Endothelial cell of umbilical vein (primary cell): Measurements from ENCODE around the gene RPS6KA4. TPM values are rescaled to one million over a fixed set of nuclear protein-coding genes. Genes with fewer than 3 reads are reported as not detected.

Source experiments
- BruUV-seq: library from RNA; stranded (reverse); fragments of 400-500 nt; replicated peaks from 2 replicates; lab custom pipeline; 2021; lab: Mats Ljungman, UMichigan
- CTCF ChIA-PET: fragments of 300-600, 350-600 bp; sonication (Branson Sonifier 250); formaldehyde crosslinking; loops from one replicate; lab custom pipeline; 2021; ENCODE audit warnings: antibody characterized with exemption, inconsistent platforms; lab: Charles Lee
- POLR2A ChIA-PET: fragments of 300-600, 350-600 bp; sonication (Branson Sonifier 250); formaldehyde crosslinking; loops from one replicate; lab custom pipeline; 2021; ENCODE audit warnings: antibody characterized with exemption, inconsistent platforms; lab: Charles Lee
- DNase-seq: peaks from one replicate; pipeline ENCODE4 v3.0.0-alpha.2; 2011; ENCODE audit warnings: low read depth, low spot score
- FAIRE-seq: peaks from 2 replicates; lab custom pipeline; 2011; peaks lifted over from hg19 to GRCh38; lab: Jason Lieb, UNC
- H2AFZ ChIP-seq: 2 replicates; pipeline ENCODE4 v1.6.0; 2012; ENCODE audit warnings: low read depth, low read length, control low read depth, inconsistent platforms
- H3K27ac ChIP-seq: 2 replicates; pipeline ENCODE4 v1.5.1; 2011; ENCODE audit warnings: low read depth, mild to moderate bottlenecking, control low read depth, low read length, moderate library complexity; ENCODE audit not compliant: insufficient read depth
- H3K27me3 ChIP-seq, 2 experiments: 2 replicates each; pipeline versions ENCODE4 v1.6.0 to v1.6.1; 2011; ENCODE audit warnings: low read length in 2 of 2, mixed read lengths in 1 of 2; ENCODE audit not compliant: control insufficient read depth in 2 of 2, insufficient read depth in 2 of 2
- H3K36me3 ChIP-seq, 2 experiments: 2 replicates in 1 of 2; 3 replicates in 1 of 2; pipeline ENCODE4 v1.5.1; 2011; ENCODE audit warnings: low read length in 2 of 2, mild to moderate bottlenecking in 1 of 2, moderate library complexity in 1 of 2; ENCODE audit not compliant: control insufficient read depth in 2 of 2, insufficient read depth in 2 of 2; ENCODE audit errors: extremely low read depth in 1 of 2
- H3K4me1 ChIP-seq: 3 replicates; pipeline ENCODE4 v1.5.1; 2011; ENCODE audit warnings: mild to moderate bottlenecking, low read length; ENCODE audit not compliant: control insufficient read depth, insufficient read depth; ENCODE audit errors: extremely low read depth
- H3K4me2 ChIP-seq: 2 replicates; pipeline ENCODE4 v1.6.1; 2011; ENCODE audit warnings: low read length, control low read depth, mixed read lengths; ENCODE audit not compliant: insufficient read depth
- H3K4me3 ChIP-seq, 3 experiments: fragments of 200-600 bp in 1 of 3; sonication (generic), shearing (Covaris generic) in 1 of 3; replicated peaks in 1 of 3; 2 replicates each; pipeline ENCODE4 v1.5.1; 2011 to 2016; ENCODE audit warnings: control low read depth in 3 of 3, low read length in 3 of 3, mild to moderate bottlenecking in 2 of 3, inconsistent platforms in 1 of 3, low read depth in 1 of 3, moderate library complexity in 1 of 3; ENCODE audit not compliant: insufficient read depth in 1 of 3
- H3K79me2 ChIP-seq: 2 replicates; pipeline ENCODE4 v1.6.0; 2012; ENCODE audit warnings: low read length, inconsistent platforms; ENCODE audit not compliant: control insufficient read depth, insufficient read depth
- H3K9ac ChIP-seq: replicated peaks from 2 replicates; pipeline ENCODE3; 2011; ENCODE audit warnings: low read length, control low read depth; ENCODE audit not compliant: insufficient read depth; ENCODE audit errors: extremely low read depth
- H3K9me1 ChIP-seq: replicated peaks from 3 replicates; pipeline ENCODE4 v1.6.0; 2011; ENCODE audit warnings: mild to moderate bottlenecking, low read length; ENCODE audit not compliant: control insufficient read depth, insufficient read depth; ENCODE audit errors: extremely low read depth
- H3K9me3 ChIP-seq: replicated peaks from 2 replicates; pipeline ENCODE4 v1.5.1; 2012; ENCODE audit warnings: low read length, inconsistent platforms; ENCODE audit not compliant: control insufficient read depth, insufficient read depth
- H4K20me1 ChIP-seq: replicated peaks from 2 replicates; pipeline ENCODE3; 2011; ENCODE audit warnings: mild to moderate bottlenecking, low read length; ENCODE audit not compliant: control insufficient read depth, insufficient read depth; ENCODE audit errors: extremely low read depth
- EZH2 ChIP-seq: IDR thresholded peaks from 2 replicates; pipeline ENCODE4 v1.6.1; 2012; ENCODE audit warnings: borderline replicate concordance, low read depth, mild to moderate bottlenecking, moderate library complexity, low read length, inconsistent platforms; ENCODE audit not compliant: severe bottlenecking
- FOS ChIP-seq: IDR thresholded peaks from 2 replicates; pipeline ENCODE4 v1.6.1; 2011; ENCODE audit warnings: mild to moderate bottlenecking, low read length, moderate library complexity, borderline replicate concordance; ENCODE audit not compliant: insufficient read depth
- GATA2 ChIP-seq: IDR thresholded peaks from 2 replicates; pipeline ENCODE4 v1.7.0; 2011; ENCODE audit warnings: low read depth, mild to moderate bottlenecking, moderate library complexity, mixed read lengths, low read length; ENCODE audit not compliant: insufficient read length, insufficient read depth
- JUN ChIP-seq: IDR thresholded peaks from 2 replicates; pipeline ENCODE4 v1.6.1; 2011; ENCODE audit warnings: borderline replicate concordance, low read depth; ENCODE audit not compliant: insufficient read length, insufficient read depth
- MYC ChIP-seq: IDR thresholded peaks from one replicate; pipeline ENCODE4 v1.6.1; 2011; ENCODE audit warnings: mild to moderate bottlenecking, low read depth, low read length
- POLR2A ChIP-seq: IDR thresholded peaks from 2 replicates; pipeline ENCODE4 v1.6.1; 2012; ENCODE audit warnings: low read depth, mild to moderate bottlenecking, control low read depth, low read length
- POLR2AphosphoS5 ChIP-seq: IDR thresholded peaks from 2 replicates; pipeline ENCODE4 v1.6.1; 2012; ENCODE audit warnings: low read depth, mild to moderate bottlenecking, control low read depth, low read length, moderate library complexity; ENCODE audit not compliant: insufficient read depth
- dilution Hi-C: fragments of 300-500 bp; cut with MboI; formaldehyde crosslinking; loops from one replicate; pipeline ENCODE4 v1.15.0; 2019; ENCODE audit warnings: low sequenced_read_pairs; ENCODE audit not compliant: extremely low pct_ligation_motif_present
- intact Hi-C: fragments of 100-400 bp; cut with micrococcal nuclease; formaldehyde crosslinking; loops from one replicate; pipeline ENCODE4 v1.10.0; 2022
- polyA plus RNA-seq, 4 experiments: library from polyadenylated mRNA; depleted of rRNA in 3 of 4; stranded (reverse) in 3 of 4; unstranded in 1 of 4; fragments of >200 nt; gene quantifications; 2 replicates each; pipeline versions ENCODE4 v1.2.1 to v1.2.3, GENCODE V29; 2011 to 2012; ENCODE audit warnings: missing spikeins in 1 of 4
- total RNA-seq: library from RNA; stranded (reverse); gene quantifications from 2 replicates; pipeline ENCODE4 v1.2.3, GENCODE V29; 2021
- TF ChIP-seq, protein P1 (sequence below), 2 donors: IDR thresholded peaks; 1 replicate in 1 of 2; 2 replicates in 1 of 2; pipeline ENCODE4 v1.5.1; 2011; ENCODE audit warnings: low read length in 2 of 2, mild to moderate bottlenecking in 2 of 2, moderate library complexity in 2 of 2, control low read depth in 1 of 2, inconsistent platforms in 1 of 2, low read depth in 1 of 2; ENCODE audit not compliant: insufficient read depth in 1 of 2; ENCODE audit errors: extremely low read depth in 1 of 2
- TF ChIP-seq, protein P2 (sequence below): IDR thresholded peaks from 2 replicates; pipeline ENCODE4 v1.6.1; 2011; ENCODE audit not compliant: insufficient read depth, insufficient read length

The RPS6KA4 gene
- total and polyA plus RNA-seq, 2 donors (not counting 3 experiments of a cell fraction or from before 2014, with no cell fraction given): 26.5 to 44.1 TPM

DNA sequence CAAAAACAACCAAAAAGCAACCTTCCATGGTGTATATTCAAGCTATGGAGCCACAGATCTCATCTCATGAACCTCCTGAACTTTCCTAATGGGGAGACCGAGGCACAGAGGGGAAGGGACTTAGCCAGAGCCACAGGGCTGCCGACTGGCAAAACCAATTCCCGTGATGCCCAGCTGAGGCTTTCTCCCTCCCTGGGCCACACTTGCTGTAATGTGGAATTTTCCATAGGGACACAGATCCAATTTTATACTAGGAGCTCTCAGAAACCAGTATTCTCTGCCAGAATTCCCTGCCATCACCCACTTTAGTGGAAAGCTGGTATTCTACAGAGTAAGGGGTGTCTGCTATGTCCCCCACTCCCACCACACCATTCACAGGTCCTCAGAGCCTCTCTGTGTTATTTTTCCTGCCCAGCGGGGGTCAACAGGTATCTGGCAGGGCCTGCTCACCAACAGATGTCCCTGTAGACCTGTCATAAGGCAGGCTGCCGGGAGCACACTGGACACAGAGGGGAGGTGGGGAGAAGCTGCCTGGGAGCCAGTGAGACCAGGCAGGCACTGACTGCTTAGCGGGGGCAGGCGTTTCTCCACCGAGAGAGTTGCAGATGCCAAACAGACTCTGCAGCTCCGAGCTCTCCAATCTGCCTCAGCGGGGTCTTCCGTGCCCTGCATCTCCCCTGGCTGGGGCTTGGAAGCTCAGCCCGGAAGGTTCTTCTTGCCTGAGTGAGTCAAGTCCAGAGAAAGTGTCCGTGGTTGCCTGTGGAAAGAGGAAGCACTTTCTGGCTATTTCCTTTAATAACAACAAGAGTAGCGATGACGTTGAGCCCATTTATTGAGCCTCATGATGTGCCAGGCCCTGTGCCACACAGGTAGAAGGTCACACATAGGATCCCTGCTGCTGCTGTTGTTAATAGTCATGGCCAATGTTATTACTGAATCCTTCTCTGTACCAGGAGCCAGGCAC is 26.3 kb downstream of the RPS6KA4 start:
- no peaks in the 10 kb centered on the region for H3K9me3 ChIP-seq
- ChIA-PET CTCF (interaction anchor here (2.1 kb wide), 1 partner anchor 64 kb away, joined by 8 read pairs; no protein-coding TSS in a partner anchor), POLR2A (no interaction called here)
- no peaks in the 10 kb centered on the region for H3K79me2 ChIP-seq
- no peaks in the 10 kb centered on the region for H4K20me1 ChIP-seq
- H3K36me3 ChIP-seq: no peaks in the 10 kb centered on the region
- H3K4me1 ChIP-seq: no peaks in the 10 kb centered on the region
- no peaks in the 10 kb centered on the region for H3K9me1 ChIP-seq
- H3K4me2 ChIP-seq: no peak overlapping the region
- H3K27ac ChIP-seq: no peak overlapping the region
- no peak overlapping the region for H3K9ac ChIP-seq
- no peak for TF ChIP-seq FOS
- intact Hi-C loops (no loop called here), dilution Hi-C loops (no loop called here)
- BruUV-seq: no TSS peak
- H3K4me3 ChIP-seq: no peak overlapping the region
- no peak overlapping the region for H2AFZ ChIP-seq
- FAIRE-seq (no peak), DNase-seq (no peak)
- peaks cover 2 to 10% of the 10 kb centered on the region in 2 experiments for H3K27me3 ChIP-seq

DNA sequence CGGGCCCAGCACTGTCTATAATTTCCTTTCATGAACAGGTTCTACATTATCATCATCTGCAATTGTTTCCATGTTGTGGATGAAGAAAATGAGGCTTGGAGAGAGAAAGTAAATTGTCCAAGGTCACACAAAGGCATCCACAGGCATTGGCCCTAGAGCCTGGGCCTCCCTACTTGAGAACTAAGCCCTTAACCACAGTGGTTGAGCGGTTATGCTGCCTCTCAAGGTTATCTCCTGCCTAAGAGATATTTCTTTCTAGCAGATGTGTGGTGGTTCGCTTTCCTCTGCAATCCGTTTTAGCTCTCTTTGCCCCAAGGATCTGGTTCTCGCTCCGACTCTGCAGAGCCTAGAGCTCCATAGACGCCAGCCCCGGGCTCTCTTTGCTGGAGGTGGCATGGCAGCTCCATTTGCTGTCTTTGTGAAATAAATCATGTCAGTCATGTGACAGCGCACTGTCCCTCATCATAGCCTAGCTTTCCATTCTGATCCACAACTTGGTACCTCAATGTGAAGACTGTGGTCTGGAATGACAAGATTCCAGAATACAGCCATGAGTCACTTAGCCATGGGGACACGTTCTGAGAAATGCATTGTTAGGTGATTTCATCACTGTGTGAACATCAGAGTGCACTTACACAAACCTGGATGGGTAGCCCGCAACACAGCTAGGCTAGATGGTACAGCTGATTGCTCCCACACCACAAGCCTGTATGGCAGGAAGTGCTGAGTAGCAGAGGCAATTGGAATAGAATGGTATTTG is 27.2 kb downstream of the RPS6KA4 start:
- CTCF ChIA-PET: interaction anchor here (2.1 kb wide), 1 partner anchor 63 kb away, joined by 8 read pairs; no protein-coding TSS in a partner anchor
- DNase-seq (no peak), FAIRE-seq (no peak)
- H3K4me3 ChIP-seq: no peak overlapping the region
- H3K9me3 ChIP-seq: no peaks in the 10 kb centered on the region
- H3K36me3 ChIP-seq: no peaks in the 10 kb centered on the region
- H3K4me1 ChIP-seq: no peaks in the 10 kb centered on the region
- no peak overlapping the region for H3K9ac ChIP-seq
- H2AFZ ChIP-seq: no peak overlapping the region
- no peaks in the 10 kb centered on the region for H4K20me1 ChIP-seq
- dilution Hi-C loops: no loop called here
- no peaks in the 10 kb centered on the region for H3K9me1 ChIP-seq
- peaks cover 2 to 10% of the 10 kb centered on the region in 2 experiments for H3K27me3 ChIP-seq
- TF ChIP-seq POLR2AphosphoS5 (no peak), FOS (no peak), MYC (no peak), JUN (no peak), POLR2A (no peak), GATA2 (no peak), EZH2 (no peak)
- TF ChIP-seq, protein P1, sequence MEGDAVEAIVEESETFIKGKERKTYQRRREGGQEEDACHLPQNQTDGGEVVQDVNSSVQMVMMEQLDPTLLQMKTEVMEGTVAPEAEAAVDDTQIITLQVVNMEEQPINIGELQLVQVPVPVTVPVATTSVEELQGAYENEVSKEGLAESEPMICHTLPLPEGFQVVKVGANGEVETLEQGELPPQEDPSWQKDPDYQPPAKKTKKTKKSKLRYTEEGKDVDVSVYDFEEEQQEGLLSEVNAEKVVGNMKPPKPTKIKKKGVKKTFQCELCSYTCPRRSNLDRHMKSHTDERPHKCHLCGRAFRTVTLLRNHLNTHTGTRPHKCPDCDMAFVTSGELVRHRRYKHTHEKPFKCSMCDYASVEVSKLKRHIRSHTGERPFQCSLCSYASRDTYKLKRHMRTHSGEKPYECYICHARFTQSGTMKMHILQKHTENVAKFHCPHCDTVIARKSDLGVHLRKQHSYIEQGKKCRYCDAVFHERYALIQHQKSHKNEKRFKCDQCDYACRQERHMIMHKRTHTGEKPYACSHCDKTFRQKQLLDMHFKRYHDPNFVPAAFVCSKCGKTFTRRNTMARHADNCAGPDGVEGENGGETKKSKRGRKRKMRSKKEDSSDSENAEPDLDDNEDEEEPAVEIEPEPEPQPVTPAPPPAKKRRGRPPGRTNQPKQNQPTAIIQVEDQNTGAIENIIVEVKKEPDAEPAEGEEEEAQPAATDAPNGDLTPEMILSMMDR (IDR thresholded peaks at IDR 0.05; ENCODE audit: extremely low read depth in 1 of 2, insufficient read depth in 1 of 2, low read depth in 1 of 2, low read length in 2 of 2): no peak
- TF ChIP-seq, protein P2, sequence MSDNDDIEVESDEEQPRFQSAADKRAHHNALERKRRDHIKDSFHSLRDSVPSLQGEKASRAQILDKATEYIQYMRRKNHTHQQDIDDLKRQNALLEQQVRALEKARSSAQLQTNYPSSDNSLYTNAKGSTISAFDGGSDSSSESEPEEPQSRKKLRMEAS: no peak
- intact Hi-C loops: no loop called here
- POLR2A ChIA-PET: no interaction called here
- no TSS peak for BruUV-seq
- H3K79me2 ChIP-seq: no peaks in the 10 kb centered on the region
- H3K27ac ChIP-seq: no peak overlapping the region
- no peak overlapping the region for H3K4me2 ChIP-seq
